Measurements from ENCODE around the gene TMBIM1. TPM values are rescaled to one million over a fixed set of nuclear protein-coding genes. Genes with fewer than 3 reads are reported as not detected.

TMBIM1 gene
- total RNA-seq, 1 donor from 2014 or later: 73.7 TPM

Other genes starting within 250 kb of the TMBIM1 start
- gene RUFY4, start 223.2 kb downstream of the TMBIM1 start, total RNA-seq: 0.39 TPM in 1 of 2 replicates, not detected in the other
- 0.09 TPM in 1 of 2 replicates, not detected in the other for gene CXCR2, start 166.5 kb downstream of the TMBIM1 start, total RNA-seq
- gene CXCR1, start 125.5 kb downstream of the TMBIM1 start, total RNA-seq: not detected in 2 replicates
- 639 and 643 TPM in 2 replicates for gene ARPC2, start 75.3 kb downstream of the TMBIM1 start, total RNA-seq
- gene GPBAR1, start 31.5 kb downstream of the TMBIM1 start, total RNA-seq: 0.41 and 0.87 TPM in 2 replicates
- 82.4 and 82.9 TPM in 2 replicates for gene AAMP, start 22.4 kb downstream of the TMBIM1 start, total RNA-seq
- 19.9 and 20.8 TPM in 2 replicates for gene PNKD, start 22.0 kb downstream of the TMBIM1 start, total RNA-seq
- not detected in 2 replicates for gene CATIP, start 64.4 kb upstream of the TMBIM1 start, total RNA-seq
- 0.18 and 0.21 TPM in 2 replicates for gene SLC11A1, start 89.8 kb upstream of the TMBIM1 start, total RNA-seq
- gene CTDSP1, start 107.4 kb upstream of the TMBIM1 start, total RNA-seq: 114 and 115 TPM in 2 replicates
- not detected in 2 replicates for gene VIL1, start 126.6 kb upstream of the TMBIM1 start, total RNA-seq